Fibroblast of upper back skin (primary cell): ENCODE measurements around the gene EBF4.

Experiments
- DNase-seq: peaks from one replicate; pipeline ENCODE4 v3.0.0-alpha.2; 2013

The EBF4 gene

GRCh38 chr20:2745936-2746635, 53.5 kb downstream of the EBF4 start:
- no peak for DNase-seq

GRCh38 chr20:2746636-2747265, 54.2 kb downstream of the EBF4 start:
- no peak for DNase-seq

GRCh38 chr20:2747676-2748235, 55.2 kb downstream of the EBF4 start:
- DNase-seq = no peak

DNA sequence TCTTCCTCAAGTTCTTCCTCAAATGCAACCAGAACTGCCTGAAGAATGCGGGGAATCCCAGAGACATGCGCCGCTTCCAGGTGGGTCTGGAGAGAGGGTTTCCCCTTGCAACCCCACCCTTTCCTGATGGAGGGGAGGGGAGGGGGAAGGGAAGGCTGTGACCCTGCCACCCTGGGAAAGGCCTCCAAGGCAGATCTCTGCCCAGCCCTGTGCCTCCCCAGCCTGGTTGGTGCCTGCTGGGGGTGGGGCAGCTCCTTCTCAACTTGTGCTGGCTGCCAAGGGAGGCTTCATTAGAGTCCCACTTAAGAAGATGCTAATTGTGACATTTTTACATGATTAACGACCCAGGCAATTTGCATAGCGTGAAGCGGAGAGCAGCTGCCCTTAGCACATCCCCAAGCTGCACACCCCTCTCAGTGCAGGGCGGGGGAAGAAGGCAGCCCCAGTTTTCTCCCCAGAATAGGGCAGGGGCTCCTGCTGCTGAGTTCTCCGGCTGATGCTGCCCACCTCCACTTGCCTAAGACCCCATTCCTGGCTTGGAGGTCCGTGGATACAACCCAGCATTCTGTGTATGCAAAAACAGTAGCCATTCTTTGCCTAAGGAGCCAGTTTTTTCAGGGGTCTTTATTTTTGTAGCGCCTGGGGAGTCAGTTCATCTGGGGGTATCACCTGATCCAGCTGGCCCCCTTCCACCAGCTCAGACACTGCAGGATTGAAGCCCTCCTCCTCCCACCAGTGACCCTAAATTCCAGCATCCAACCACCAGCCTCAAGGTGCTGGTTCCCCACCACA, 56.2 kb downstream of the EBF4 start:
- no peak for DNase-seq

- DNase-seq = no peak
Observed at GRCh38 chr20:2749343-2749950, 56.9 kb downstream of the EBF4 start.

DNA sequence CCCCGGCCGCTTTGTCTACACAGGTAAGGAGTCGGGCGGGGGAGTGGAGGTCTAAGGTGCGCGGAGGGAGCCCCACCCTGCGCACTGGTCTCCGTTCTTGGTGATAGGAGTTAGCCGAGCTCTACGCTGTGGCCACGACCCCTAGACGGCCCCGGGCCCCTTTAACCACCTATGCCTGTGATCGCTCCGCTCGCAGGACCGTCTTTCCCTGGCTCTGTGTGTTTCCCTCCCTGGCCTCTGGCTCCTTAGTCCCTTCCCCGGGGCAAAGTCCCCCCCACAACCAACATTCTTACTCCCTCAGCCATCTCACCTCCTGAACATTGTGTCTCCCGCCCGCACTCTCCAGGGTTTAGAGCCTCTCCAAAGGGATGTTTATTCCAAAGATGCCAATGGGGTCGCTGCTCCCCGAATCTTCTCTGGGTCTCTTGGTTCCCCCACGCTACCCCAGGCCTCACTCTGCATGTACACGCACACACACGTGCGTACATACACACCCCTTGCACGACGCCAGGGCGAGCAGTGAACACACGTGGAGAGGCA, 57.4 kb downstream of the EBF4 start:
- no peak for DNase-seq

GRCh38 chr20:2750491-2751251, 58.1 kb downstream of the EBF4 start:
- peak; percentile 25 for DNase-seq

GRCh38 chr20:2751347-2751877, 58.8 kb downstream of the EBF4 start:
- no peak for DNase-seq

DNA sequence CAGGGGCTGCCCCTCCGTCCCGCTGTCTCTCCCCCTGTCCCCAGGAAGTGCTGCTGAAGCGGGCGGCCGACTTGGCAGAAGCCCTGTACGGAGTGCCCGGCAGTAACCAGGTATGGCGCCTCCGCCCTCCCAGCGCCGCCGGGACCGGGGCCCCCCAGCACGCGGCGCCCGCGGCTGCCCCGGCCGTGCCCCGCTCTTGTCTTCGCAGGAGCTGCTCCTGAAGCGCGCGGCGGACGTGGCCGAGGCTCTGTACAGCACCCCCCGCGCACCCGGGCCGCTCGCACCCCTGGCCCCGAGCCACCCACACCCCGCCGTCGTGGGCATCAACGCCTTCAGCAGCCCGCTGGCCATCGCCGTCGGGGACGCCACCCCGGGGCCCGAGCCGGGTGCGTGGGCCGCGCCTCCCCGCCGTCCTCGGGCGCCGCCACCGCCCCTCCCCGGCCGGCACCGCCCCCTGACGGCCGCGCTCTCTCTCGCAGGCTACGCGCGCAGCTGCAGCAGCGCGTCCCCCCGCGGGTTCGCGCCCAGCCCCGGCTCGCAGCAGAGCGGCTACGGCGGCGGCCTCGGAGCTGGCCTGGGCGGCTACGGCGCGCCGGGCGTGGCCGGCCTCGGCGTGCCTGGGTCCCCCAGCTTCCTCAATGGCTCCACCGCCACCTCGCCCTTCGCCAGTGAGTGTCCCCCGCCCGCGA, 59.4 kb downstream of the EBF4 start:
- no peak for DNase-seq

- peak; percentile 28 for DNase-seq
Observed at GRCh38 chr20:2752567-2753460, 60.2 kb downstream of the EBF4 start.

DNA sequence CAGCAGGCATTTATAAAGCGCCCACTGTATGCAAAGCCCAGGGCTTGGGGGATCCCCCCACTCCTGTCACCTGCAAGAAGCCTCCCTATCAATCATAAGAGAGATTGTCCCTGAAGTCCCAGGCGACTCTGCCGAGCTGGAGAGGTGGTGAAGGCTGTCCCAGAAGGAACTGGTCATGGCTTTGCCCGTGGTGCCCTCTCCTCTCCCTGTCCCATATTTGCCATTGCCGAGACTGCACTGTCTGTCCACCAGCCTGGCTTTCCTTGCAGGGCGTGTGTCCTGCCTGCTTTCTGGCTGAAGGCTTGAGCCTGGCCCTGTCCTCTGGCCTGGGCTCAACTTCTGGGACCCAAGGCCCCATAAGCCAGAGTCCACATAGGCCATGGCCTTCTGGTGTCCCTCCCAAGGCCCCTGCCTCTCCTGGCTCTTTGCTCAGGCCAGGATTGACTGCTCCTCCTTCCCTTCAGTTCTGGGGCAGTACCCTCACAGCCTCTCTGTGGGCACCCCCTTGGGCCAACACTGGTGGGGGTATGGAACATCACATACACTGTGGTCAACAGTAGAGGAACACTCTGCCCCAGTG, 61.0 kb downstream of the EBF4 start:
- DNase-seq = no peak

GRCh38 chr20:2754424-2754823, 61.8 kb downstream of the EBF4 start:
- DNase-seq = no peak

DNA sequence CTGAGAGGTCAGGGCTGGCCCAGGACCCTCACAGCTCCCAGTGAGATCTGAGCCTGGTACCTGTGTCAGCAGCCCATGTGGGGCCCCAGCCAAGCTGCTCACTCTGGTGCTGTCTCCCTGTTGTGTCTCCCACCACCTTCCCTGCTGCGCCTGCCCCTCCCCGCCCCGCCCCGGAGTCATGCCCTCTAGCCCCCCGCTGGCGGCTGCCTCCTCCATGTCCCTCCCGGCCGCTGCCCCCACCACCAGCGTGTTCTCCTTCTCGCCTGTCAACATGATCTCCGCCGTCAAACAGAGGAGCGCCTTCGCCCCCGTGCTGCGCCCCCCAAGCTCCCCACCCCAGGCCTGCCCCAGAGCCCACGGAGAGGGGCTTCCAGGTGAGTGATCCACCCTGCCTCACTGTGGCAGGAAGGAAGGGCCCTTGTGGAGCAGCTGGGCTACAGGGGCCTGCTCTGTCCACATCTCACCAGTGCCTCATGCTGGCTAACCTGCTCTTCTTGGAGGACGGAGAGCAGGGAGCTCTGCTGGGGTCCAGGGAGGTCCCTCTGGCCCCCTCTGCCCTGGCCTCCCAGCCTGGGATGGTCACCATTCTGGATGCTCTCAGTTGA, 63.0 kb downstream of the EBF4 start:
- no peak for DNase-seq

GRCh38 chr20:2756056-2756611, 63.6 kb downstream of the EBF4 start:
- peak; percentile 39 for DNase-seq

GRCh38 chr20:2757001-2757400, 64.4 kb downstream of the EBF4 start:
- no peak for DNase-seq

DNA sequence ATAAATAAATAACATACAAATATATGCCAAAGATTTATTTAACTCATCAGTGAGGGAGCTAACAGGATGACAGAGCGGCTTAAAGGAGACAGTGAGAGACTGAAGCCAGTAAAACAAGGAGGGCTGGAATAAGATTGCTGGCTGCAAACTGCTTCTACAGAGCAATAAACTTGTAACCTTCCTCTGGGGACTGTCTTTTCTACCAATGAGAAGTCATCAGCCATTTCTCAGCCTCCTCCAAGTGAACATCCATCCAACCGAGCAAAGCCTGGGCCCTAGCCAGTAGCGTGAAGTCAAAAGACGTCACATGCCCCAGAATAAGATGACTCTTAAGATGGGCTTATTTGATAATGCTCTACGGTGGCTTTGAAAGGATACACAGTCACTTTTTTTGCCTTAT, 65.4 kb downstream of the EBF4 start:
- DNase-seq = no peak

DNA sequence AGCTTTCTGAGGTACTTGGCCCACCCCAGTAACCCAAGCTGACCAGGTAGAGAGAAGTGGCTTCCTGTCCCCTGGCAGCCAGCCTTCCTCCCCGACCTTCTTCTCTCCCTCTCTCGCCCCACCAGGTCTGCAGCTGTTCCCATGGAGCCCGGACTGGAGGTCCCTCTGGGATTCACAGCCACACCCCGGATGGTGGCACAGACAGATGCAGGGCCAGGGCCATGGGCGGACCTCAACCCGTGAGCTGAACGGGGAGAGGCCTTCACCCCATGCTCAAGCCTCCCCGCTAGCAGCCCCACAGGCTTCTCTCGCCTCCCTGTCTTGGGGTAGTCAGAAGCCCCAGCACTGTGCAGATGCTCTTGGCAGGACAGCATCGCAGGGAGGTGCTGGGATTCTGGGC, 66.6 kb downstream of the EBF4 start:
- no peak for DNase-seq

- no peak for DNase-seq
Observed at GRCh38 chr20:2759603-2760296, 67.2 kb downstream of the EBF4 start.
